ENCODE results near the gene ACTL6B.

GRCh38 chr7:100679129-100679926 is 23.1 kb upstream of the ACTL6B start:
- TF ChIP-seq POLR2A (IDR thresholded peaks at IDR 0.05; ENCODE audit: low read depth, low read length), result no peak
- TF ChIP-seq TAF1 (IDR thresholded peaks at IDR 0.05; ENCODE audit: low read depth, low read length), result no peak

Data from GM12891 (cell line).